Ascending aorta (tissue), 2 donors: ENCODE results near the gene DET1. TPM values are rescaled to one million over a fixed set of nuclear protein-coding genes. Genes with fewer than 3 reads are reported as not detected.

Experiments used
- DNase-seq, 2 donors: peaks; one replicate each; pipeline ENCODE4 v3.0.0-alpha.2; 2019; ENCODE audit warnings: low spot score in 2 of 2
- H3K27ac ChIP-seq, 2 donors: fragments of 200-600 bp; sonication (generic); one replicate each; pipeline ENCODE4 v1.5.1; 2016 to 2017; ENCODE audit warnings: mild to moderate bottlenecking in 1 of 2
- H3K27me3 ChIP-seq: fragments of 200-600 bp; sonication (generic); one replicate; pipeline ENCODE4 v1.5.1; 2017
- H3K36me3 ChIP-seq, 2 donors: fragments of 200-600 bp; sonication (generic); one replicate each; pipeline ENCODE4 v1.5.1; 2016
- H3K4me1 ChIP-seq, 2 donors: fragments of 200-600 bp; sonication (generic); one replicate each; pipeline ENCODE4 v1.5.1; 2016 to 2017; ENCODE audit warnings: mild to moderate bottlenecking in 1 of 2
- H3K4me3 ChIP-seq, 2 donors: fragments of 200-600 bp; sonication (generic); one replicate each; pipeline ENCODE4 v1.5.1; 2016 to 2017; ENCODE audit warnings: mild to moderate bottlenecking in 1 of 2
- H3K9me3 ChIP-seq, 2 donors: fragments of 200-600 bp; sonication (generic); one replicate each; pipeline ENCODE4 v1.5.1; 2016
- intact Hi-C: fragments of 100-400 bp; cut with DNase I; formaldehyde crosslinking; loops from one replicate; pipeline ENCODE4 v1.15.1; 2023
- total RNA-seq: library from RNA; depleted of rRNA; stranded (reverse); fragments of >200 nt; gene quantifications from one replicate; pipeline ENCODE4 v1.1.0, GENCODE V29; 2016
- TF ChIP-seq, protein P1 (sequence below), 3 experiments: fragments of 200-600 bp in 2 of 3; fragments of 450-650 bp in 1 of 3; sonication (generic) in 2 of 3; IDR thresholded peaks; one replicate each; pipeline ENCODE4 v1.5.1; 2016 to 2019; ENCODE audit warnings: antibody characterized with exemption in 3 of 3, mild to moderate bottlenecking in 1 of 3, moderate library complexity in 1 of 3

Gene DET1
- total RNA-seq, 1 donor from 2014 or later = 1.6 TPM

DNA sequence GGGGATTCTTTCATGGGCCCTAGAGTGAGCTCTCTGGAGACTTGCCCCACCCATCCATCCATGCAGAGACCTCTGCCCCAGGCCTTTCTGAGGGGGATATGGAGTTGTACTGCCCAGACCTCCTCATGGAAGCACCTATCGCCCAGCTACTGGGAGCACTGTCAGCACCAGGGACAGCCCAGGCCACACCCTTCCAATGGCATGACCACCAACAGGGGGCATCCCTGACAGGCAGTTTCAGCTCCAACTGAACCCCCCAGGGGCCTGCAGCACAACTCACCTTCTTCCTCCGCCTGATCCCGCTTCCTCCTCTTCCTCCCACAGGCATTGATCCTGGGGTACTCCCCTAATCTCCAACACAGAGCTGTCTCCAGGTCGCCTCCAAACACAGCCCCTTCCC, 57.2 kb downstream of the DET1 start:
- H3K36me3 ChIP-seq = no peaks in the 10 kb centered on the region
- intact Hi-C loops = no loop called here
- no peaks in the 10 kb centered on the region for H3K27me3 ChIP-seq
- no peak for DNase-seq
- no peaks in the 10 kb centered on the region for H3K4me1 ChIP-seq
- no peaks in the 10 kb centered on the region for H3K9me3 ChIP-seq
- H3K27ac ChIP-seq = no peak overlapping the region
- TF ChIP-seq, protein P1, sequence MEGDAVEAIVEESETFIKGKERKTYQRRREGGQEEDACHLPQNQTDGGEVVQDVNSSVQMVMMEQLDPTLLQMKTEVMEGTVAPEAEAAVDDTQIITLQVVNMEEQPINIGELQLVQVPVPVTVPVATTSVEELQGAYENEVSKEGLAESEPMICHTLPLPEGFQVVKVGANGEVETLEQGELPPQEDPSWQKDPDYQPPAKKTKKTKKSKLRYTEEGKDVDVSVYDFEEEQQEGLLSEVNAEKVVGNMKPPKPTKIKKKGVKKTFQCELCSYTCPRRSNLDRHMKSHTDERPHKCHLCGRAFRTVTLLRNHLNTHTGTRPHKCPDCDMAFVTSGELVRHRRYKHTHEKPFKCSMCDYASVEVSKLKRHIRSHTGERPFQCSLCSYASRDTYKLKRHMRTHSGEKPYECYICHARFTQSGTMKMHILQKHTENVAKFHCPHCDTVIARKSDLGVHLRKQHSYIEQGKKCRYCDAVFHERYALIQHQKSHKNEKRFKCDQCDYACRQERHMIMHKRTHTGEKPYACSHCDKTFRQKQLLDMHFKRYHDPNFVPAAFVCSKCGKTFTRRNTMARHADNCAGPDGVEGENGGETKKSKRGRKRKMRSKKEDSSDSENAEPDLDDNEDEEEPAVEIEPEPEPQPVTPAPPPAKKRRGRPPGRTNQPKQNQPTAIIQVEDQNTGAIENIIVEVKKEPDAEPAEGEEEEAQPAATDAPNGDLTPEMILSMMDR (IDR thresholded peaks at IDR 0.05) = no peak
- H3K4me3 ChIP-seq = no peak overlapping the region

DNA sequence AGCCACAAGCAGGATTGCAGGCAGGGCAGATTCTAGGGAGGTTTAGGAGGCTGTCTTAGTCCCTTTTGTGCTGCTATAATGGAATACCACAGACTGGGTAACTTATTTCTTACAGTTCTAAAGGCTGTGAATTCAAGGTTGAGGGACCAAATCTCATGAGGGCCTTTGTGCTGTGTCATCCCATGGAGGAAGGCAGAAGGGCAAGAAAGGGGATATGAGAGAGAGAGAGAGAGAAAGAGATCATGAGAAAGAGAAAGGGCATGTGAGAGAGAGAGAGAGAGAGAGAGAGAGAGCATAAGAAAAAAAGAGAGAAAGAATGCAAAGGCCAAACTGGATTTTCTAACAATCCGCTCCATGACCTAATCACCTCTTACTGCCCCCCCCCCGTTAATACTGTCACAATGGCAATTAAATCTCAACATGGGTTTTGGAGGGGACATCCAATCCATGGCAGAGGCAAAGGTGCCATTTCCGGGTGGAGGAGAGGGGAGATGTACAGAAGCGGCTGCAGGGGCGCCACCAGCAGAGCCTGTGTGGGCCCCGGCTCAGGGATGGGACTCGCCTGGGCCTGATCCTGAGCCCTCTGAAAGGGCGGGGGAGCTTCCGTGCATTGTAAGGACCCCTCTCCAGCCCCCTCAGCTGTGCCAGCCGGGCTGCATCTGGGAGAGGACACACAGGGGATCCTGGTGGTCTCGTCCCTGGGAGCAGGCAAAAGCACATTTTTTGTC, 58.5 kb downstream of the DET1 start:
- no peaks in the 10 kb centered on the region for H3K4me1 ChIP-seq
- no peaks in the 10 kb centered on the region for H3K27me3 ChIP-seq
- H3K27ac ChIP-seq = no peak overlapping the region
- H3K36me3 ChIP-seq = no peaks in the 10 kb centered on the region
- H3K9me3 ChIP-seq = no peaks in the 10 kb centered on the region
- H3K4me3 ChIP-seq = no peak overlapping the region
- intact Hi-C loops = no loop called here
- DNase-seq = no peak
- TF ChIP-seq, protein P1 (IDR thresholded peaks at IDR 0.05) = no peak

DNA sequence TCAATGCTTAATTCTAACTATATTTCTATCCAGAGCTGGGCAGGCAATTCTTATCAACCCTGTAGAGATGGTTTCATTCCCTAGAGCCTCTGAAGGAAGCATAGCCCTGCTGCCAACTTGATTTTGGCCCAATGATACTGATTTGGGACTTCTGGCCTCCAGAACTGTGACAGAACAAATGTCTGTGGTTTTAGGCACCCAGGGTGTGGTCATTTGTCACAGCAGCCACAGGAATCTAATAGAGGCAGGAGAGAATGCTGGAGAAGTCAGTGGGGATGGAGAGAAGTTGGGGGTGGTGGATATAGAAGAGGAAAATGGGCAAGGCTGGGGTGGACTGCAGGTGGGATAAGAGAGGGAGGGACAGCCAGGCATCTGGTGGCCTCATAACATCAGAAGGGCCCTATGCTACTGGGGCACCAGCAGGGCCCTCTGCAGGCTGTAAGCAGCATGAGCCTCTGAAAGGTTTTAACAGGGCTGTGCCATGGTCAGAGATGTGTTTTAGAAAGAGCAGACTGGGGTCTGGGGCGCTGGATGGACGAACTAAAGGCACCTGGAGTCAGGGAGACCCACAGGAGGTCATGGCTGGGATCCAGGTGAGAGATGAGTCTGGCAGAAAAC, 59.2 kb downstream of the DET1 start:
- no peak overlapping the region for H3K4me3 ChIP-seq
- DNase-seq = no peak
- no peaks in the 10 kb centered on the region for H3K27me3 ChIP-seq
- H3K36me3 ChIP-seq = no peaks in the 10 kb centered on the region
- H3K4me1 ChIP-seq = no peaks in the 10 kb centered on the region
- no peaks in the 10 kb centered on the region for H3K9me3 ChIP-seq
- intact Hi-C loops = no loop called here
- no peak overlapping the region for H3K27ac ChIP-seq
- TF ChIP-seq, protein P1 (IDR thresholded peaks at IDR 0.05) = no peak

DNA sequence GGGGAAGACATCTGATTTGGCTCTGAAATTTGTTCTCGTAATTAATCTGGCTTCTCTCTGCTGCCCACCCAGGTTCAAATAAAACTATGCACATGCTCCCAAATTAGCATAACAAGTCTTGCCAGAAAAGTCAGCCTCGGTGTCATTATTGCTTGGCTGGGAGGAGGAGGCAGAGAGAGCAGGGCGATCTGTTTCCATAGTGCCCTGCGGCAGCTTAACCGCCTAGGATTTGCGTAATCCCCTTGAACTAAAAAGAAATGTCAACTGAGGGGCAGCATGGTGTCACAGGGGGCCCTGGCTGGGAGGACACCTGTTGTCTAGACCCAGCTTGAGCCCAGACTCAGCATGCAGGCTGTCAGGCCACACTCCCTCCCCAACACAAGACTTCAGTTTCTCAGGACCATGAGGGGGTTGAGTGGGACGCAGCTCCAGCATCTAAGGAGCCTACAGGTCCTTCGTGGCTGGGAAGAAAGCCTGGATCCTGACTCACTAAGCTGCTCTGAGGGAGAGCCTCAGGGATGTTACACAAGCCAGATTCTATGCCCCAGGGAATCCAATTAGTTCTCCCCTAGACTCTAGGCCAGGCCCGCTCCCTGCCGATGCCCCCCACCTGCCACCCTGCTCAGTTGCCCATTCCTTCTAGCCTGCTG, 61.7 kb downstream of the DET1 start:
- H3K9me3 ChIP-seq = no peaks in the 10 kb centered on the region
- TF ChIP-seq, protein P1 (IDR thresholded peaks at IDR 0.05) = no peak
- no peak overlapping the region for H3K27ac ChIP-seq
- no peaks in the 10 kb centered on the region for H3K4me1 ChIP-seq
- H3K27me3 ChIP-seq = no peaks in the 10 kb centered on the region
- no peaks in the 10 kb centered on the region for H3K36me3 ChIP-seq
- DNase-seq = no peak
- intact Hi-C loops = no loop called here
- H3K4me3 ChIP-seq = no peak overlapping the region

DNA sequence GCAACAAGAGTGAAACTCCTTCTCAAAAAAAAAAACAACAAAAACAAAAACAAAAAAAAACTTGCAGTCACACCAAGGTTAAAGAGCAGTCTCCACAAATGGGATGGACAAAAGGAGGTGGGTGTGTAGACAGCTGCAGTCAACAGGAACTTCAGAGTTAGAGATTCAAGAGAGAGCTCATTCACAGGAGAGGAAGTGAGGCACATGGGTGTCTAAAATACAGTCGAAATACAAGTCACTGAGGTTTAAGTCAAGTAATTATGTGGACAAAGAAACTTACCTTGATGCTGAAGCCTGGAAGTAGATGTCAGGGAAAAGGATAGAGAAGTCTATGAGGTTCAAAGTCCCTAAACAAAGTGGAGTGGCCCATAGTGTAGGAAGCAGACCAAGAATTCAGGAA, 64.2 kb downstream of the DET1 start:
- Histone ChIP-seq H3K27ac (no peak overlapping the region), H3K4me1 (no peaks in the 10 kb centered on the region), H3K27me3 (no peaks in the 10 kb centered on the region), H3K4me3 (no peak overlapping the region), H3K9me3 (no peaks in the 10 kb centered on the region), H3K36me3 (peaks cover 8 to 11% of the 10 kb centered on the region in 2 donors)
- intact Hi-C loops = no loop called here
- TF ChIP-seq, protein P1 (IDR thresholded peaks at IDR 0.05) = no peak
- DNase-seq = no peak
